Measurements from ENCODE around the gene MAGEA9B. TPM values are rescaled to one million over a fixed set of nuclear protein-coding genes. Genes with fewer than 3 reads are reported as not detected.

The MAGEA9B gene
- total and polyA plus RNA-seq, 2 of the 4 experiments (the other 2 are of a cell fraction) = not detected

GRCh38 chrX:149567621-149568417 lies 19.4 kb downstream of the MAGEA9B start:
- ChIA-PET POLR2A (ENCODE audit: unreplicated experiment) (no interaction called here), CTCF (no interaction called here)
- intact Hi-C loops (cut with micrococcal nuclease) = no loop called here
- no peak overlapping the region for H4K91ac ChIP-seq (ENCODE audit: insufficient read depth, low read depth, low read length)
- BruUV-seq (replicated peaks) = no TSS peak
- no peak overlapping the region for H4K8ac ChIP-seq (ENCODE audit: low read depth in 2 of 2, low read length in 2 of 2)
- H3K4me2 ChIP-seq (ENCODE audit: low read depth, low read length) = no peak overlapping the region
- no peak overlapping the region for H4K5ac ChIP-seq (ENCODE audit: low read depth, low read length)
- H3K27ac ChIP-seq (ENCODE audit: insufficient read depth, low read length) = no peak overlapping the region
- no peaks in the 10 kb centered on the region for H3K36me3 ChIP-seq (ENCODE audit: control insufficient read depth, insufficient read depth, low read length)
- no peak overlapping the region for H2AFZ ChIP-seq (replicated peaks; ENCODE audit: low read length, poor library complexity)
- dilution Hi-C loops (cut with HindIII; ENCODE audit: low sequenced_read_pairs, unreplicated experiment) = no loop called here
- no peak overlapping the region for H3K14ac ChIP-seq (replicated peaks; ENCODE audit: low read depth, low read length)
- DNase-seq (no peak), ATAC-seq (ENCODE audit: low read depth) (no peak)
- H4K20me1 ChIP-seq (ENCODE audit: insufficient read depth, low read length) = no peaks in the 10 kb centered on the region
- H2AK5ac ChIP-seq (ENCODE audit: low read depth, low read length) = no peak overlapping the region
- no peak overlapping the region for H2BK5ac ChIP-seq (ENCODE audit: low read depth, low read length, poor library complexity, severe bottlenecking)
- H3K27me3 ChIP-seq (ENCODE audit: control insufficient read depth, insufficient read depth, low read length) = peaks cover 7% of the 10 kb centered on the region
- TF ChIP-seq ELK1 (IDR thresholded peaks at IDR 0.05; ENCODE audit: borderline replicate concordance, low read depth, low read length) = no peak
- TF ChIP-seq, protein P1, sequence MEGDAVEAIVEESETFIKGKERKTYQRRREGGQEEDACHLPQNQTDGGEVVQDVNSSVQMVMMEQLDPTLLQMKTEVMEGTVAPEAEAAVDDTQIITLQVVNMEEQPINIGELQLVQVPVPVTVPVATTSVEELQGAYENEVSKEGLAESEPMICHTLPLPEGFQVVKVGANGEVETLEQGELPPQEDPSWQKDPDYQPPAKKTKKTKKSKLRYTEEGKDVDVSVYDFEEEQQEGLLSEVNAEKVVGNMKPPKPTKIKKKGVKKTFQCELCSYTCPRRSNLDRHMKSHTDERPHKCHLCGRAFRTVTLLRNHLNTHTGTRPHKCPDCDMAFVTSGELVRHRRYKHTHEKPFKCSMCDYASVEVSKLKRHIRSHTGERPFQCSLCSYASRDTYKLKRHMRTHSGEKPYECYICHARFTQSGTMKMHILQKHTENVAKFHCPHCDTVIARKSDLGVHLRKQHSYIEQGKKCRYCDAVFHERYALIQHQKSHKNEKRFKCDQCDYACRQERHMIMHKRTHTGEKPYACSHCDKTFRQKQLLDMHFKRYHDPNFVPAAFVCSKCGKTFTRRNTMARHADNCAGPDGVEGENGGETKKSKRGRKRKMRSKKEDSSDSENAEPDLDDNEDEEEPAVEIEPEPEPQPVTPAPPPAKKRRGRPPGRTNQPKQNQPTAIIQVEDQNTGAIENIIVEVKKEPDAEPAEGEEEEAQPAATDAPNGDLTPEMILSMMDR (conservative IDR thresholded peaks at IDR 0.05; ENCODE audit: low read depth, low read length) = no peak
- no peak for TF ChIP-seq SMC3 (IDR thresholded peaks at IDR 0.05; ENCODE audit: low read depth, low read length)
- TF ChIP-seq MAFK (IDR thresholded peaks at IDR 0.05; ENCODE audit: low read depth, low read length) = no peak
- no peak for TF ChIP-seq CEBPB (IDR thresholded peaks at IDR 0.05; ENCODE audit: low read depth, low read length)
- TF ChIP-seq BHLHE40 (IDR thresholded peaks at IDR 0.05; ENCODE audit: low read depth, low read length) = no peak
- TF ChIP-seq RFX5 (IDR thresholded peaks at IDR 0.05; ENCODE audit: low read depth, low read length) = no peak
- TF ChIP-seq POLR2A (IDR thresholded peaks at IDR 0.05; ENCODE audit: low read depth, low read length) = no peak
- TF ChIP-seq RCOR1 (IDR thresholded peaks at IDR 0.05; ENCODE audit: insufficient replicate concordance, low read length) = no peak
- H2BK120ac ChIP-seq (ENCODE audit: low read depth, low read length) = no peak overlapping the region
- no peaks in the 10 kb centered on the region for H3K79me1 ChIP-seq (ENCODE audit: low read depth in 1 of 2, low read length in 2 of 2)
- no peak overlapping the region for H3K56ac ChIP-seq (ENCODE audit: extremely low read depth, insufficient read depth, low read length)
- H3K9ac ChIP-seq (ENCODE audit: low read depth, low read length) = no peak overlapping the region
- in situ Hi-C loops (cut with MboI; ENCODE audit: low sequenced_read_pairs) = no loop called here
- H3K9me1 ChIP-seq (ENCODE audit: insufficient read depth, low read length) = no peaks in the 10 kb centered on the region
- H3K18ac ChIP-seq (ENCODE audit: low read depth, low read length) = no peak overlapping the region
- H3K23ac ChIP-seq (ENCODE audit: low read depth, low read length) = no peak overlapping the region
- H2AK9ac ChIP-seq (replicated peaks; ENCODE audit: low read depth, low read length, poor library complexity) = no peak overlapping the region
- no peak overlapping the region for H3K4ac ChIP-seq (ENCODE audit: low read depth, low read length)
- H3K4me1 ChIP-seq (ENCODE audit: control insufficient read depth, insufficient read depth, low read length) = no peaks in the 10 kb centered on the region
- H3K9me3 ChIP-seq (ENCODE audit: control insufficient read depth, insufficient read depth, low read length) = no peaks in the 10 kb centered on the region
- WGBS, 2 experiments (ENCODE audit: extremely low coverage in 2 of 2, insufficient read length in 1 of 2) = 27% methylated on average over 2 of the region's 7 CpGs; no CpG with 5 or more reads in 1 of the 2 experiments
- H3K4me3 ChIP-seq (ENCODE audit: insufficient read depth, low read depth, low read length) = no peak overlapping the region
- H2BK20ac ChIP-seq (ENCODE audit: low read depth, low read length) = no peak overlapping the region
- H2BK15ac ChIP-seq (ENCODE audit: low read depth, low read length) = no peak overlapping the region
